Measurements from ENCODE around the gene TMEM117.

GRCh38 chr12:44052554-44052953 is 216.7 kb downstream of the TMEM117 start:
- TF ChIP-seq CTCF (tag by site-specific recombination; IDR thresholded peaks at IDR 0.05) (no peak), IKZF3 (tag by site-specific recombination; IDR thresholded peaks at IDR 0.05) (no peak), ZBTB11 (tag by site-specific recombination; conservative IDR thresholded peaks at IDR 0.05; ENCODE audit: low read depth) (no peak), ZNF18 (tag by site-specific recombination; IDR thresholded peaks at IDR 0.05) (no peak), MEIS1 (CRISPR knock-in tag; IDR thresholded peaks at IDR 0.05; ENCODE audit: borderline replicate concordance) (no peak), GFI1B (tag by site-specific recombination; IDR thresholded peaks at IDR 0.05) (no peak), ZNF555 (tag by site-specific recombination; conservative IDR thresholded peaks at IDR 0.05) (no peak), ELK4 (IDR thresholded peaks at IDR 0.05; ENCODE audit: borderline replicate concordance, low read depth, low read length) (no peak), REST (tag by site-specific recombination; IDR thresholded peaks at IDR 0.05) (no peak), ATF2 (tag by site-specific recombination; IDR thresholded peaks at IDR 0.05; ENCODE audit: low read depth) (no peak), PRDM10 (tag by site-specific recombination; IDR thresholded peaks at IDR 0.05) (no peak)
